Glomerular visceral epithelial cell (primary cell): ENCODE results near the gene UNC13B.

Source experiments
- DNase-seq: peaks from one replicate; pipeline ENCODE4 v3.0.0-alpha.2; 2016; ENCODE audit errors: extremely low spot score

Gene UNC13B

DNA sequence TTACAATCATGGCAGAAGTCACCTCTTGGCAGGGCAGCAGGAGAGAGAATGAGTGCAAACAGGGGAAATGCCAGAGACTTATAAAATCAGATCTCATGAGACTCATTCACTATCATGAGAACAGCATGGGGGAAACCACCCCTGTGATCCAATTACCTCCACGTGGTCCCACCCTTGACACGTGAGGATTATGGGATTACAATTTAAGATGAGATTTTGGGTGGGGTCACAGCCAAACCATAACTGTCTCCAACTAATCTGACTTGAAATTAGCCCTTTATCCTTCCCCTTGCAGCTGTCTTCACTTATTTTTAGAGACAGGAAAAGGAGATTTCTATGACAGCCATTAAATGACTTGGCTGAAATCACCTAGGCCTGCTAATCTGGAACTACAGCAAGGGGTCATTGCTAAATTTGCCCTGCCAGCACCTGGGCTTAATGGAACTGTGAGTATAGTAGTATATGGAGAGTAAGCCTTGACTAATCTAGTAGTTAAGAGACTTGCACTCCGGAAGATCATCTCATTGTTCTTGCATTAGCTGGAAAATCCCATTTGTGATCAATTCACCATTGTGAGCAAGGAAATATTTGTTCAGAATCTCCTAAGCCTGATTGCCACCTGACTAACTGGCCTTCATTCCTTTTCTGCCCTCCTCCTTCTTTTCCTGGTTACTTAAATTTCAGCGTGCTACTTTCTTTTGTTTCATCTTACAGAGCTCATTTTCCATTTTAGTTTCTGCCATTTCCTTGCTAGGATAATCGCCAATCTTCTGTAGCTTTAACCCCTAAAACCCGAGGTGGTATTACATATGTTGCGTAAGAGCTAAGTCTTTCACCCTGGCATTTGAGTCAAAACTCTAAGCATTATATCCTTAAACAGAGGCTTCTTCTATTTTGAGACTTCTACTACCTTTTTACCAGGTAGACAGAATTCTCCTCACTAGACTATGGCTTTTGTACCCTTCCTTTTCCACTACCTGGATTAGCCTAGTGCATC is 262.8 kb downstream of the UNC13B start:
- DNase-seq, result no peak

DNA sequence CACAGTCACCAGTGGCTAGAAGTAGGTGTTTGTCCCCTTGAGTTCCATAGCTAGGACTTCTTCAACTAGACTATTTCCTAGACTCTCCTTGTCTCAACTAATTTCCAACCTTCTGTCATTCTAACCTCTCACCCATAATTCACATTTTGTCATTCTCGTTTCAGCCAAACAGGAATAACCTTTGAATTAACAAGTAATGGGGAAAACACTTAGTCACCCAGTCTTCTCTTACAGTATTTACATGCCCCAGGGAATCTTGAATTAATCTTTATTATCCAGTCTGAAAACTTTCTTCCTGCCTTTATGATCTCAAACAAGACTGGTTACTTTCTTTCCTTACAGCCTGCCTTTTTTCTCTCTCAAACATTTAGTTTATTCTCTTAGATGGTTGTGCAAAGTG is 264.8 kb downstream of the UNC13B start:
- DNase-seq, result no peak

DNA sequence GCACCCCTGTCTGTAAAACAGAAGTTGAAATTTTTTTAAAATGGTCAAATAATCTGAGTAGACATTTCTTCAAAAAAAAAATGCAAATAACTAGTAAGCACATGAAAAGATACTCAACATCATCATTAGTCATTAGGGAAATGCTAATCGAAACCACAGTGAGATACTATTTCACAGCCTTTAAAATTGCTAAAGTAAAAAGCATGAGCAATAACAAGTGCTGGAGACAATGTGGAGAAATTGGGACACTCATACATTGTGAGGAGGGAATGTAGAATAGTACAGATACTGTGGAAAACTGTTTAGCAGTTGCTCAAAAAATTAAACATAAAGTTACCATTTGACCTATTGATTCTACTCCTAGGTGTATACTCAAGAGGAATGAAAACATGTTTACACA is 269.7 kb downstream of the UNC13B start:
- no peak for DNase-seq

DNA sequence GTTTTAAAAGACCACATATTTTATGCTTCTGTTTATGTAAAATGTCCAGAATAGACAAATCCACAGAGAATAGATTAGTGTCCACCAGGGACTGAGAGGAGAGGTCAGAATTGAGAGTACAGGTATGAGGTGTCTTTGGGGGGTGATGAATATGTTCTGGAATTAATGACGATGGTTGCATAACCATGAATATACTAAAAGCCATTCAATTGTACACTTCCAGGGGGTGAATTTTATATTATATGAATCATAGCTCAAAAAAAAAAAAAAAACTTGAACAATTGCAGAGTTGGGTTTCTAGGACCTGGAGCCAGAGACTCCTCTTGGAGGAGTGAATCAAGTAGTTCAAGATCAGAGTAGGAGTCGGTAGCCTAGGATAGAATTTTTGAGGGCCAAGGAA is 270.3 kb downstream of the UNC13B start:
- DNase-seq, result no peak

DNA sequence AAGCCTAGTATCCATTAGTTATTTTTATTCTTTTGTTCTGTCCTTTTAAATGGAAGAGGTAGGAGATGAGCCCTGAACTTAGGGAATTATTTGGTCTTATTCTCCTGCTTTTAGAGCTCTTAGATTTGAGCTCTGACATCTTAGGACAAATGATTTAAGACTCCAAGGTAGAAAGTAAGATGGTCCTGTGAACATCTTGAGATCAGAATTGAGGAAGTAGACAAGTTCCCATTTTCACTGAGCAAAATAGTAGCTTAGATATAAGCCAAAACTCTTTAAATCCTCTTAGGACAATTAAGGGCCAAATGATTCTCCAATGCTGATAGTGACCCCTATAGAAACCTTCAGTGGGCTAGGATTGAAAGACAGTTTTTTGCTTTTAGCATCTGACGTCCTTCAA is 275.1 kb downstream of the UNC13B start:
- no peak for DNase-seq

DNA sequence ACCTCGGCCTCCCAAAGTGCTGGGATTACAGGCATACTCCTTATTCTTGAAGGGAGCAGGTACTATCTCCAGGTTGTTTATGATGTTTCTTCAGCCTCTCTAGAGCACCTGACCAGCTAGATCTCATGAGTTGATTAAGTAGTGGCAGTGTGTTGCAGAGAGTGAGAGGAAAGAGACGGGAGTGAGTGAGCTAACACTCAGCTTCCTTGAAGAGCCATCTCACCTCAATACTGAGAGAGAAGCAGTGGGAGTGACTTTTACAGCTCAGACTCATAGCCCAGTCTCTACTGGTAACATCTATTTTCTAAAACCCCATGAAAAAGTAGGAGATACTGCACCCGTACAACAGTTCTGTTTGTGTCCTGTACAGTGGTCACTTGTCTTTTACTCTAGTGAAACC is 284.2 kb downstream of the UNC13B start:
- DNase-seq, result no peak

DNA sequence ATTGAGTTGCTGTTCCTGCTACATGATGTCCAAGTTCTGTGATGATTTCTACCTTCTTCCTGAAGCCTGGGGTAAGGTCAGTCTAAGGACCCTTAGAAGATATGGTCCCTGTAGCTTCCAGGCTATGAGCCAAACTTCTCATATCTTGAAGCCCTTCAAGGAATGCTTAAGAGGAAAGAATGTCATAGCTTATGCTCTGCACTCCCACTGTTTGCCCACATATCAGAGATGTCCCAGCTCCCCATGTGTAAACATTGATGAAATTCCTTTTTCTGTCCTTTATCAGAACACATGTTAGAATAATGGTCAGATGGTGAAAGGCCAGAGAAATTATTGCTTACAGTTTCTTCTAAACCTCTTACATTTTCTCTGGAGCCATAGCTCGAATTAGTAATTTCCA is 286.7 kb downstream of the UNC13B start:
- no peak for DNase-seq

DNA sequence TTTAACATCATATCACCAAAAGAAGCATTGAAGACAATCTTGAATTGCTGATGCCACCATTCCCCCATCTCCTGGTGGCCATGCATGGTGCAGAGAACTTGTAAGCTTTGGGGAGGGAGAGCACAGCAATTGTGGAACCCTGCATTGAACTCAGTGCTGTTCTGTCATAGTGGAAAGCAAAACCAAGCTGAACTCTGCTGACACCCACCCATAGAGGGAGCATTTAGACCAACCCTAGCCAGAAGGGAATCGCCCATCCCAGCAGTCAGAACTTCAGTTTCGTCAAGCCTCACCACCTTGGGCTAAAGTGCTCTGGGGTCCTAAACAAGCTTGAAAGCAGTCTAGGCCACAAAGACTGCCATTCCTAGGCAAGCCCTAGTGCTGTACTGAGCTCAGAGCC is 290.7 kb downstream of the UNC13B start:
- DNase-seq, result no peak

DNA sequence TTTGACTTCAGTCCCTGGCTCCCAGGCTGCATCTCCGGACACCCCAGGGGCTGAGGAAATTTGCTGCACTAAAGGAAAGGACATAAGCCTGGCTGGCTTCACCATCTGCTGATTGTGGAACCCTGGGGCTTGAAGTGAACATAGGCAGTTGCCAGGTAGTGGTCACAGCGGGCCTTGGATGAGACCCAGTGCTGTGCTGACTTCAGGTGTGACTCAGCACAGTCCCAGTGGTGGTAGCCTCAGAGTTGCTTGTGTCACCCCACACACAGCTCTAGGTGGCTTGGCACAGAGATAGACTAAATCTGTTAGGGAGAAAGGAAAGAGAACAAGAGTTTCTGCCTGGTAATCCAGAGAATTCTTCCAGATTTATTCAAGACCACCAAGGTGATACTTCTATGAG is 292.0 kb downstream of the UNC13B start:
- DNase-seq, result no peak
